Gastroesophageal sphincter (tissue), 4 donors: ENCODE results near the gene OLR1. TPM values are rescaled to one million over a fixed set of nuclear protein-coding genes. Genes with fewer than 3 reads are reported as not detected.

Experiments
- ATAC-seq: fragments of 150-250 bp; one replicate; pipeline ENCODE4 v1.9.1; 2016; ENCODE audit warnings: mild to moderate bottlenecking, moderate library complexity
- H3K27ac ChIP-seq, 4 donors: fragments of 200-600 bp; sonication (generic) in 3 of 4; 1 replicate in 3 of 4; 2 replicates in 1 of 4; pipeline ENCODE4 v1.5.1; 2016 to 2019
- H3K27me3 ChIP-seq: fragments of 200-600 bp; sonication (generic); one replicate; pipeline ENCODE4 v1.5.1; 2019
- H3K36me3 ChIP-seq, 2 donors: fragments of 200-600 bp; sonication (generic); one replicate each; pipeline ENCODE4 v1.5.1; 2019; ENCODE audit warnings: control low read depth in 1 of 2
- H3K4me1 ChIP-seq, 3 donors: fragments of 200-600 bp; sonication (generic); 1 replicate in 2 of 3; 2 replicates in 1 of 3; pipeline ENCODE4 v1.5.1; 2016 to 2019; ENCODE audit warnings: control low read depth in 2 of 3
- H3K4me3 ChIP-seq, 2 donors: fragments of 200-600 bp; sonication (generic); one replicate each; pipeline ENCODE4 v1.5.1; 2019; ENCODE audit warnings: mild to moderate bottlenecking in 1 of 2, moderate library complexity in 1 of 2
- H3K9me3 ChIP-seq, 3 donors: fragments of 200-600 bp; sonication (generic); one replicate each; pipeline ENCODE4 v1.5.1; 2017 to 2019; ENCODE audit warnings: control low read depth in 2 of 3
- EP300 ChIP-seq: sonication (generic); formaldehyde crosslinking; IDR thresholded peaks from one replicate; pipeline ENCODE4 v1.6.1; 2017; ENCODE audit warnings: antibody characterized with exemption, mild to moderate bottlenecking
- POLR2A ChIP-seq, 2 donors: fragments of 450-650 bp; IDR thresholded peaks; one replicate each; pipeline ENCODE4 v1.6.1; 2017; ENCODE audit warnings: antibody characterized with exemption in 2 of 2, mild to moderate bottlenecking in 2 of 2, moderate library complexity in 1 of 2
- POLR2AphosphoS5 ChIP-seq: sonication (generic); formaldehyde crosslinking; IDR thresholded peaks from one replicate; pipeline ENCODE4 v1.6.1; 2017; ENCODE audit warnings: antibody characterized with exemption
- WGBS, 2 donors: methylation state at CpG; one replicate each; pipeline ENCODE4 v1.1.5; 2018; ENCODE audit warnings: low coverage in 1 of 2; 5-methylcytosine and 5-hydroxymethylcytosine counted together
- total RNA-seq, 4 donors: library from RNA; depleted of rRNA; stranded (reverse); fragments of >200 nt; gene quantifications; one replicate each; pipeline ENCODE4 v1.1.0, GENCODE V29; 2016
- TF ChIP-seq, protein P1 (sequence below), 4 experiments: fragments of 200-600 bp in 2 of 4; fragments of 450-650 bp in 2 of 4; sonication (generic) in 1 of 4; IDR thresholded peaks; one replicate each; pipeline ENCODE4 v1.5.1; 2017 to 2019; ENCODE audit warnings: antibody characterized with exemption in 4 of 4, mild to moderate bottlenecking in 2 of 4, moderate library complexity in 2 of 4

Gene OLR1
- total RNA-seq, 4 donors from 2014 or later: 0.39 to 6.5 (median 5.5) TPM; not detected in 1

GRCh38 chr12:10179776-10180181 is 7.8 kb upstream of the OLR1 start:
- Histone ChIP-seq H3K27me3 (no peaks in the 10 kb centered on the region), H3K4me1 (peaks cover 0 to 9% (median 3%) of the 10 kb centered on the region in 3 donors), H3K4me3 (no peak overlapping the region), H3K27ac (no peak overlapping the region), H3K36me3 (no peaks in the 10 kb centered on the region), H3K9me3 (no peaks in the 10 kb centered on the region)
- WGBS, 2 donors: 72 to 84% methylated on average over 5 of the region's 5 CpGs
- ATAC-seq: no peak
- TF ChIP-seq EP300 (no peak), POLR2A (IDR thresholded peaks at IDR 0.05) (no peak), POLR2AphosphoS5 (no peak)
- TF ChIP-seq, protein P1, sequence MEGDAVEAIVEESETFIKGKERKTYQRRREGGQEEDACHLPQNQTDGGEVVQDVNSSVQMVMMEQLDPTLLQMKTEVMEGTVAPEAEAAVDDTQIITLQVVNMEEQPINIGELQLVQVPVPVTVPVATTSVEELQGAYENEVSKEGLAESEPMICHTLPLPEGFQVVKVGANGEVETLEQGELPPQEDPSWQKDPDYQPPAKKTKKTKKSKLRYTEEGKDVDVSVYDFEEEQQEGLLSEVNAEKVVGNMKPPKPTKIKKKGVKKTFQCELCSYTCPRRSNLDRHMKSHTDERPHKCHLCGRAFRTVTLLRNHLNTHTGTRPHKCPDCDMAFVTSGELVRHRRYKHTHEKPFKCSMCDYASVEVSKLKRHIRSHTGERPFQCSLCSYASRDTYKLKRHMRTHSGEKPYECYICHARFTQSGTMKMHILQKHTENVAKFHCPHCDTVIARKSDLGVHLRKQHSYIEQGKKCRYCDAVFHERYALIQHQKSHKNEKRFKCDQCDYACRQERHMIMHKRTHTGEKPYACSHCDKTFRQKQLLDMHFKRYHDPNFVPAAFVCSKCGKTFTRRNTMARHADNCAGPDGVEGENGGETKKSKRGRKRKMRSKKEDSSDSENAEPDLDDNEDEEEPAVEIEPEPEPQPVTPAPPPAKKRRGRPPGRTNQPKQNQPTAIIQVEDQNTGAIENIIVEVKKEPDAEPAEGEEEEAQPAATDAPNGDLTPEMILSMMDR (IDR thresholded peaks at IDR 0.05): no peak

GRCh38 chr12:10178821-10179220 is 6.9 kb upstream of the OLR1 start, which contains the start of gene TMEM52B:
Gene TMEM52B, plus strand, starts transcription at chr12:10179032. Its CDS starts 543 bp downstream, at chr12:10179575.
- ATAC-seq: no peak
- Histone ChIP-seq H3K27me3 (no peaks in the 10 kb centered on the region), H3K9me3 (no peaks in the 10 kb centered on the region), H3K4me1 (no peaks in the 10 kb centered on the region), H3K27ac (no peak within 1 kb of the TSS), H3K36me3 (no peaks in the 10 kb centered on the region), H3K4me3 (no peak within 1 kb of the TSS)
- TF ChIP-seq POLR2AphosphoS5: no peak
- no peak for TF ChIP-seq EP300
- no peak for TF ChIP-seq POLR2A (IDR thresholded peaks at IDR 0.05)
- TF ChIP-seq, protein P1 (IDR thresholded peaks at IDR 0.05): no peak
- WGBS, 2 donors: 71 to 83% methylated on average over 4 of the region's 4 CpGs

GRCh38 chr12:10175846-10176636 is 4.1 kb upstream of the OLR1 start:
- WGBS, 2 donors: 82 to 92% methylated on average over 4 to 5 of the region's 5 CpGs
- TF ChIP-seq, protein P1 (IDR thresholded peaks at IDR 0.05): no peak
- TF ChIP-seq POLR2AphosphoS5 (no peak), POLR2A (IDR thresholded peaks at IDR 0.05) (no peak), EP300 (no peak)
- no peak for ATAC-seq

GRCh38 chr12:10174986-10175614 is 3.2 kb upstream of the OLR1 start:
- Histone ChIP-seq H3K9me3 (no peaks in the 10 kb centered on the region), H3K27me3 (no peaks in the 10 kb centered on the region), H3K4me1 (no peaks in the 10 kb centered on the region), H3K4me3 (no peak overlapping the region), H3K36me3 (no peaks in the 10 kb centered on the region), H3K27ac (no peak overlapping the region)
- TF ChIP-seq EP300 (no peak), POLR2A (IDR thresholded peaks at IDR 0.05) (no peak), POLR2AphosphoS5 (no peak)
- TF ChIP-seq, protein P1 (IDR thresholded peaks at IDR 0.05): no peak
- no peak for ATAC-seq
- WGBS, 2 donors: 59 to 65% methylated on average over 2 of the region's 2 CpGs

More at GRCh38 chr12:10175846-10176636, 4.1 kb upstream of the OLR1 start:
- Histone ChIP-seq H3K36me3 (no peaks in the 10 kb centered on the region), H3K9me3 (no peaks in the 10 kb centered on the region), H3K4me1 (no peaks in the 10 kb centered on the region), H3K4me3 (no peak overlapping the region), H3K27ac (no peak overlapping the region), H3K27me3 (no peaks in the 10 kb centered on the region)

- Histone ChIP-seq H3K9me3 (no peaks in the 10 kb centered on the region), H3K27ac (no peak overlapping the region), H3K4me3 (no peak overlapping the region), H3K27me3 (no peaks in the 10 kb centered on the region), H3K36me3 (no peaks in the 10 kb centered on the region), H3K4me1 (no peaks in the 10 kb centered on the region)
- ATAC-seq: no peak
- WGBS, 2 donors: 88 to 94% methylated on average over 3 to 4 of the region's 5 CpGs
- TF ChIP-seq POLR2AphosphoS5: no peak
- TF ChIP-seq, protein P1 (IDR thresholded peaks at IDR 0.05): no peak
- TF ChIP-seq POLR2A (IDR thresholded peaks at IDR 0.05): no peak
- no peak for TF ChIP-seq EP300
These were observed 1.7 kb downstream of the OLR1 start for GRCh38 chr12:10170216-10170615.
